SK-N-SH treated with all-trans-retinoic acid at 6 μM for 48 hours (cell line): ENCODE results near the gene DAD1.

Source experiments
- ARNTL ChIP-seq: fragments of 450-650 bp; formaldehyde crosslinking; IDR thresholded peaks from 2 replicates; pipeline ENCODE4 v1.5.0; 2020; ENCODE audit warnings: low read depth, mild to moderate bottlenecking, moderate library complexity, borderline replicate concordance
- CREB5 ChIP-seq: fragments of 250-450 bp; sonication (Bioruptor Pico); IDR thresholded peaks from 2 replicates; pipeline ENCODE4 v1.5.1; 2020; ENCODE audit warnings: low read depth, mild to moderate bottlenecking, moderate library complexity
- CSDC2 ChIP-seq: fragments of 250-450 bp; sonication (Bioruptor Pico); IDR thresholded peaks from 2 replicates; pipeline ENCODE4 v1.5.0; 2020; ENCODE audit warnings: mild to moderate bottlenecking, moderate library complexity
- GLIS3 ChIP-seq: fragments of 250-450 bp; sonication (Bioruptor Pico); IDR thresholded peaks from 2 replicates; pipeline ENCODE4 v1.5.0; 2020; ENCODE audit warnings: mild to moderate bottlenecking, moderate library complexity
- OSR1 ChIP-seq: fragments of 250-450 bp; sonication (Bioruptor Pico); IDR thresholded peaks from 2 replicates; pipeline ENCODE4 v1.8.0; 2022; ENCODE audit warnings: moderate library complexity, mild to moderate bottlenecking, inconsistent platforms
- TOX ChIP-seq: fragments of 250-450 bp; sonication (Bioruptor Pico); IDR thresholded peaks from 2 replicates; pipeline ENCODE4 v1.8.0; 2021; ENCODE audit warnings: mild to moderate bottlenecking, moderate library complexity, borderline replicate concordance
- ZFP3 ChIP-seq: fragments of 250-450 bp; sonication (Bioruptor Pico); IDR thresholded peaks from 2 replicates; pipeline ENCODE4 v1.5.0; 2020; ENCODE audit warnings: mild to moderate bottlenecking, moderate library complexity
- ZFP30 ChIP-seq: fragments of 450-650 bp; formaldehyde crosslinking; IDR thresholded peaks from 2 replicates; pipeline ENCODE4 v1.5.0; 2022; ENCODE audit warnings: mild to moderate bottlenecking, moderate library complexity
- ZNF70 ChIP-seq: fragments of 450-650 bp; formaldehyde crosslinking; IDR thresholded peaks from 2 replicates; pipeline ENCODE4 v1.5.0; 2020; ENCODE audit warnings: mild to moderate bottlenecking, moderate library complexity
- ZNF8 ChIP-seq: fragments of 450-650 bp; formaldehyde crosslinking; IDR thresholded peaks from 2 replicates; pipeline ENCODE4 v1.5.0; 2020; ENCODE audit warnings: mild to moderate bottlenecking, moderate library complexity
- TF ChIP-seq, protein P1 (sequence below): fragments of 250-450 bp; sonication (Bioruptor Pico); IDR thresholded peaks from 2 replicates; pipeline ENCODE4 v1.8.0; 2020; ENCODE audit warnings: mild to moderate bottlenecking, moderate library complexity, borderline replicate concordance

GRCh38 chr14:22535916-22536315 lies 53.1 kb downstream of the DAD1 start:
- TF ChIP-seq CSDC2 (CRISPR knock-in tag): no peak
- TF ChIP-seq ZNF70 (CRISPR knock-in tag): no peak
- no peak for TF ChIP-seq ZFP3
- no peak for TF ChIP-seq OSR1 (CRISPR knock-in tag)
- TF ChIP-seq, protein P1, sequence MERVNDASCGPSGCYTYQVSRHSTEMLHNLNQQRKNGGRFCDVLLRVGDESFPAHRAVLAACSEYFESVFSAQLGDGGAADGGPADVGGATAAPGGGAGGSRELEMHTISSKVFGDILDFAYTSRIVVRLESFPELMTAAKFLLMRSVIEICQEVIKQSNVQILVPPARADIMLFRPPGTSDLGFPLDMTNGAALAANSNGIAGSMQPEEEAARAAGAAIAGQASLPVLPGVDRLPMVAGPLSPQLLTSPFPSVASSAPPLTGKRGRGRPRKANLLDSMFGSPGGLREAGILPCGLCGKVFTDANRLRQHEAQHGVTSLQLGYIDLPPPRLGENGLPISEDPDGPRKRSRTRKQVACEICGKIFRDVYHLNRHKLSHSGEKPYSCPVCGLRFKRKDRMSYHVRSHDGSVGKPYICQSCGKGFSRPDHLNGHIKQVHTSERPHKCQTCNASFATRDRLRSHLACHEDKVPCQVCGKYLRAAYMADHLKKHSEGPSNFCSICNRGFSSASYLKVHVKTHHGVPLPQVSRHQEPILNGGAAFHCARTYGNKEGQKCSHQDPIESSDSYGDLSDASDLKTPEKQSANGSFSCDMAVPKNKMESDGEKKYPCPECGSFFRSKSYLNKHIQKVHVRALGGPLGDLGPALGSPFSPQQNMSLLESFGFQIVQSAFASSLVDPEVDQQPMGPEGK: no peak
- TF ChIP-seq ARNTL: no peak
- TF ChIP-seq CREB5 (CRISPR knock-in tag): no peak
- TF ChIP-seq GLIS3 (CRISPR knock-in tag): no peak
- no peak for TF ChIP-seq TOX (CRISPR knock-in tag)
- TF ChIP-seq ZFP30 (CRISPR knock-in tag): no peak
- TF ChIP-seq ZNF8 (CRISPR knock-in tag): no peak
